Tibial artery (tissue), 4 donors: ENCODE results near the gene AMOTL1.

Experiments used
- DNase-seq, 2 donors: peaks; one replicate each; pipeline ENCODE4 v3.0.0-alpha.2; 2019
- H3K27ac ChIP-seq, 2 donors: fragments of 200-600 bp; sonication (generic) in 1 of 2; 1 replicate in 1 of 2; 2 replicates in 1 of 2; pipeline ENCODE4 v1.5.1; 2018 to 2019; ENCODE audit warnings: mild to moderate bottlenecking in 1 of 2
- H3K27me3 ChIP-seq, 2 donors: fragments of 200-600 bp; sonication (generic) in 1 of 2; one replicate each; pipeline versions ENCODE4 v1.5.1 to v1.6.0; 2016 to 2019
- H3K36me3 ChIP-seq, 3 donors: fragments of 200-600 bp; sonication (generic) in 2 of 3; one replicate each; pipeline ENCODE4 v1.5.1; 2016 to 2019; ENCODE audit warnings: mild to moderate bottlenecking in 2 of 3
- H3K4me1 ChIP-seq, 4 donors: fragments of 200-600 bp; sonication (generic) in 2 of 4; 1 replicate in 3 of 4; 2 replicates in 1 of 4; pipeline ENCODE4 v1.5.1; 2016 to 2019
- H3K4me3 ChIP-seq, 2 donors: fragments of 200-600 bp; sonication (generic) in 1 of 2; 1 replicate in 1 of 2; 2 replicates in 1 of 2; pipeline ENCODE4 v1.5.1; 2018 to 2019; ENCODE audit warnings: mild to moderate bottlenecking in 2 of 2
- H3K9me3 ChIP-seq, 3 donors: fragments of 200-600 bp; sonication (generic) in 1 of 3; one replicate each; pipeline ENCODE4 v1.5.1; 2016 to 2019
- CTCF ChIP-seq, 2 experiments: fragments of 200-600 bp in 1 of 2; fragments of 450-650 bp in 1 of 2; IDR thresholded peaks; one replicate each; pipeline ENCODE4 v1.5.1; 2017 to 2019; ENCODE audit warnings: antibody characterized with exemption in 2 of 2, mild to moderate bottlenecking in 1 of 2, moderate library complexity in 1 of 2
- intact Hi-C: fragments of 100-400 bp; cut with DNase I; formaldehyde crosslinking; loops from one replicate; pipeline ENCODE4 v1.15.0; 2023; ENCODE audit warnings: low total_unique reads

The AMOTL1 gene

DNA sequence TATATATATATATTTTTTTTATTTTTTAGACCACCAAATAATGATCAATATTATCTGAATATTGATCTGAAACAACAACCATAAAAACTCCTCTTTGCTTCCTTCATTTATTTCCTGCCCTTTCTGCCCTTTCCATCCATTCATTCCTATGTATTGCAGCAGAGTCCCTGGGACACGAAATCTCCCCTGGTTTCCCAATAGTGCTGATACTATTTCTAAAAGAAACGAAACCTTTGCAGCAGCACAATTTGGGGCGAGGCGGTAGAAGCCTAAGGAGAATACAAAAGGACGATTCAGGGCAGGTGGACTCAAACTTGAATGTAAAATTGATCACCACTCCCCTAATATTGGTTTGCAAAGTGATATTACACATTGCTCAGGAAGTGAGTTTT is 16.9 kb upstream of the AMOTL1 start:
- no peak for TF ChIP-seq CTCF (IDR thresholded peaks at IDR 0.05)
- Histone ChIP-seq H3K27ac (no peak overlapping the region), H3K9me3 (no peaks in the 10 kb centered on the region), H3K36me3 (no peaks in the 10 kb centered on the region), H3K27me3 (no peaks in the 10 kb centered on the region), H3K4me1 (peaks cover 0 to 33% (median 7%) of the 10 kb centered on the region in 4 donors), H3K4me3 (no peak overlapping the region)
- intact Hi-C loops: no loop called here
- DNase-seq: no peak

DNA sequence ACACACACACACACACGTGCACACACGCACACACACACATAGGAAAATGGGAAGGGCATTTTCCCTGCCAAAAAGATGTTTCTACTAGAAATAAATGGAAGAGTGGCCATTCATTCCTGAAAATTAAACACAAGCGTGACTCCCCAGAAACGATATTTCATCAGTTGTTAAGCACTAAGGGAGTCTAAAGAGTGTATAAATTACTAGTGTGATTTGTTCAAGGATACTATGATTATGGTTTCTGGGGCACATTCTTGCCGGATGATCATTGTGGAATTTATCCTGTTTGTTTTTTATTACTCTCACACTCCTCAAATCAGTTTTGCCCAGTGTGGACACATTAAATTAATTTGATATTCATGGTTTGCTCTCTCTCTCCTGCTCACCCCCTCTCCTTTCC is 16.4 kb upstream of the AMOTL1 start:
- H3K4me3 ChIP-seq: no peak overlapping the region
- H3K9me3 ChIP-seq: no peaks in the 10 kb centered on the region
- no peaks in the 10 kb centered on the region for H3K36me3 ChIP-seq
- H3K27me3 ChIP-seq: no peaks in the 10 kb centered on the region
- no peak for TF ChIP-seq CTCF (IDR thresholded peaks at IDR 0.05)
- intact Hi-C loops: no loop called here
- DNase-seq: no peak
- peaks cover 0 to 30% (median 7%) of the 10 kb centered on the region in 4 donors for H3K4me1 ChIP-seq
- H3K27ac ChIP-seq: no peak overlapping the region

DNA sequence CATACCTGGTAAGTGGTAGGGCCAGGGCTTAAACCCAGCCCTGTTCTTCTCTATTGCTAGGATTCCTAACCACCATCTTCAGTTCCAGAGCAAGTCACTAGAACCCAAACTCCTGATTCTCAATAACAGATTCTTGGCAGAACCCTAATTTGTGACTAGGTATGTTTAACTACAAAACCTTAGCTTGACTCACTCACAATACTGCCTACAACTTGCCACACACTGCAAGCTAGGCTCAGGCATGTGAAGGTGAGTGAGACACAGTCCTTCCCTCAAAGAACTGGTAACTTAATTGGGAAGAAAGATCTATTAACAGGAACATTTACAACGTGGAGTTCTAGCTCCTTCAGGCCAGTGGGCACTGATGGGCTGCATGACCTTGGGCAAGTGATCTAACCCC is 14.5 kb upstream of the AMOTL1 start:
- H3K9me3 ChIP-seq: no peaks in the 10 kb centered on the region
- no peaks in the 10 kb centered on the region for H3K27me3 ChIP-seq
- no peaks in the 10 kb centered on the region for H3K36me3 ChIP-seq
- H3K4me1 ChIP-seq: peaks cover 0 to 18% (median 2%) of the 10 kb centered on the region in 4 donors
- no peak overlapping the region for H3K4me3 ChIP-seq
- intact Hi-C loops: no loop called here
- no peak overlapping the region for H3K27ac ChIP-seq
- no peak for DNase-seq
- no peak for TF ChIP-seq CTCF (IDR thresholded peaks at IDR 0.05)

- no peak overlapping the region for H3K27ac ChIP-seq
- no peaks in the 10 kb centered on the region for H3K27me3 ChIP-seq
- no peak for TF ChIP-seq CTCF (IDR thresholded peaks at IDR 0.05)
- DNase-seq: no peak
- intact Hi-C loops: no loop called here
- H3K9me3 ChIP-seq: no peaks in the 10 kb centered on the region
- H3K36me3 ChIP-seq: no peaks in the 10 kb centered on the region
- no peak overlapping the region for H3K4me3 ChIP-seq
- H3K4me1 ChIP-seq: peaks cover 0 to 18% (median 2%) of the 10 kb centered on the region in 4 donors
Observed at GRCh38 chr11:94754335-94754734, 13.8 kb upstream of the AMOTL1 start.

- TF ChIP-seq CTCF (IDR thresholded peaks at IDR 0.05): no peak
- no peaks in the 10 kb centered on the region for H3K36me3 ChIP-seq
- intact Hi-C loops: no loop called here
- peaks cover 0 to 18% (median 2%) of the 10 kb centered on the region in 4 donors for H3K4me1 ChIP-seq
- no peak overlapping the region for H3K4me3 ChIP-seq
- H3K27me3 ChIP-seq: no peaks in the 10 kb centered on the region
- no peak overlapping the region for H3K27ac ChIP-seq
- no peak for DNase-seq
- no peaks in the 10 kb centered on the region for H3K9me3 ChIP-seq
Observed at GRCh38 chr11:94754819-94755218, 13.3 kb upstream of the AMOTL1 start.

GRCh38 chr11:94755494-94755893 is 12.7 kb upstream of the AMOTL1 start:
- Histone ChIP-seq H3K9me3 (no peaks in the 10 kb centered on the region), H3K4me1 (peaks cover 0 to 17% (median 2%) of the 10 kb centered on the region in 4 donors), H3K4me3 (no peak overlapping the region), H3K36me3 (no peaks in the 10 kb centered on the region), H3K27me3 (no peaks in the 10 kb centered on the region), H3K27ac (no peak overlapping the region)
- intact Hi-C loops: no loop called here
- no peak for TF ChIP-seq CTCF (IDR thresholded peaks at IDR 0.05)
- no peak for DNase-seq
